Activated CD8-positive, alpha-beta memory T cell treated with anti-CD3 and anti-CD28 coated beads for 1 hour (primary cell): Measurements from ENCODE around the gene UNG.

Source experiments
- DNase-seq, 2 donors: peaks; one replicate each; pipeline ENCODE4 v3.0.0-alpha.2; 2020; ENCODE audit warnings: low read depth in 1 of 2; ENCODE audit errors: extremely low read depth in 1 of 2

The UNG gene

DNA sequence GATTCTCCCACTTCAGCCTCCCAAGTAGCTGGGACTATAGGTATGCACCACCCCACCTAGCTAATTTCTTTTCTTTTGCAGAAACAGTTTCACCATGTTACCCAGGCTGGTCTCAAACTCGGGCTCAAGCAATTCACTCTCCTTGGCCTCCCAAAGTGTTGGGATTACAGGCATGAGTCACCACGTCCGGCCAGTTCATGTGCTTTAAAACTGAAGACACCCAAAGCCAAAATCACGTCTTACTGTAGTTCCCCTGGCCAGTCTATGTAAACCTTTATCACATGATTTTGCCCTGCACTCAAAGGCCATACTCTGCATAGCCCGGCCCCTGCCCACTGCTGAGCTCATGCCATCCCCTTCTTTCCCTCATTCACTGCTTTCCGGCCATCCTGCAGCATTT is 8.6 kb upstream of the UNG start:
- DNase-seq, result no peak

- DNase-seq, result no peak
Measured at GRCh38 chr12:109089683-109090082, 7.7 kb upstream of the UNG start.

DNA sequence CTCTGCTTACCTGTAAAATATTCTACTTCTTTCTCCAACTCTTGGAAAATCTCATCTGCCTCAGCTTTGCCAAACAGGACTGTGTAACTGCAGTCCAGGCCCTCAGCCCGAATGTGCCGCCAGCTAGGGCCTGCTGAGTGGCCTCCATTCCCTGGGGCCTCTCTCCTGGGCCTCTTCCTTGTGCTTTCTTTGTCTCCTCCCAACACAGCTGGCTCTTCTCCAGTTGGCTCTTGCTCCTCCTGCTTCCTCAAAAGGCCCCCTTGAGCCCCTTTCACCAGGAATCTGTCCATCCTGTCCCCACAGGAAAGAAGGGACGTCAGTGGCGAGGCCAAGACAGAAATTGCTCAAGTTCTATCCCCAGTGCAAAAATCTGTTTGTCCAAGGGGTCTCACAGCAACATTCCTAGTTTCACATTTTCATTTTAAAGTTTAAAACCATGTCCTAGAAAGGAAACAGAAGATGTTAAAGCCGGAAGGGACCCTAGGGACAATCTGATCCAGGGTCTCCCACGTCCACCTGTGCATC is 4.8 kb upstream of the UNG start:
- no peak for DNase-seq

- DNase-seq, result peak; percentile 87 to 92
Measured at GRCh38 chr12:109093022-109093918, 4.1 kb upstream of the UNG start, which contains the start of gene ALKBH2. Gene ALKBH2 (minus strand): TSS chr12:109093472. CDS start chr12:109092786, 686 bp downstream.

DNA sequence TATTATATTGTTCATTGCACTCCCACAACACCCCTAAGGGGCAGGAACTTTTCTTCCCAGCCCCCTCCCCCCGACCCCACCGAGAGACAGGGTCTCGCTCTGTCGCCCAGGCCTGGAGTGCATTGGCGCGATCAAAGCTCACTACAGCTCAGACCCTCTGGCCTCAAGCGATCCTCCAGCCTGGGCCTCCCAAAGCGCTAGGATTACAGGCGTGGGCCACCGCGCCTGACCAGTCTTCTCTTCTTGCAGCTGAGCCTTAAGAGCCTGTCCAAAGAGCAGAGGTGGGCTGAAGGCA is 310 bp upstream of the UNG start:
- no peak for DNase-seq

DNA sequence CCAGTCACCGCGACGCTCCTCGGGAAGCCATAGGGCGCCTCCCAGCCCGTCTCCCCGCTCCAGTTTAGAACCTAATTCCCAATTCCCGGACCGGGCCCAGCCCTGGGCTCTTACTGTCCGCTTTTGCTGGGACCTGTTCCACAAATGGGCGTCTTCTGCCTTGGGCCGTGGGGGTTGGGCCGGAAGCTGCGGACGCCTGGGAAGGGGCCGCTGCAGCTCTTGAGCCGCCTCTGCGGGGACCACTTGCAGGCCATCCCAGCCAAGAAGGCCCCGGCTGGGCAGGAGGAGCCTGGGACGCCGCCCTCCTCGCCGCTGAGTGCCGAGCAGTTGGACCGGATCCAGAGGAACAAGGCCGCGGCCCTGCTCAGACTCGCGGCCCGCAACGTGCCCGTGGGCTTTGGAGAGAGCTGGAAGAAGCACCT is 797 bp downstream of the UNG start:
- DNase-seq, result peak in 1 of 2 donors; percentile 17

DNA sequence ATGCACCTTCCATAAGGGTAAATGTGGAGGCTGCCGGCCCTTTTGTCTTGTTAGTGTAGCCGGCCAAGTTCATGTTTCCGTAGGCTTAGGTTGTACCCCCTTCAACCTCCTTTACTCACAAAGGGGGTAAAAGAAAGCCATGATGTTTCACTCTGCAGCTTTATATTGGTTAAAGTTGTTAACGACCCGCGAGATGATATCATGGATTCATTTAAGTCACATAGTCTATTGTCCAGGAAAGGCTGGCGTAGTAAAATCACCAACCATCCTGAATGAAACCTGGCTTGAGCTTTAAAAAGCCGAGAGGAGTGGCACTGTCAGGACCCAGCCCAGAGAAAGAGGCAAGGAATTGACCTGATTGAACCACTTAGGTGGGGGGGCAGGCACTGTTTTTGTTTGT is 1.3 kb downstream of the UNG start:
- no peak for DNase-seq

GRCh38 chr12:109099431-109100020 is 2.1 kb downstream of the UNG start:
- no peak for DNase-seq

DNA sequence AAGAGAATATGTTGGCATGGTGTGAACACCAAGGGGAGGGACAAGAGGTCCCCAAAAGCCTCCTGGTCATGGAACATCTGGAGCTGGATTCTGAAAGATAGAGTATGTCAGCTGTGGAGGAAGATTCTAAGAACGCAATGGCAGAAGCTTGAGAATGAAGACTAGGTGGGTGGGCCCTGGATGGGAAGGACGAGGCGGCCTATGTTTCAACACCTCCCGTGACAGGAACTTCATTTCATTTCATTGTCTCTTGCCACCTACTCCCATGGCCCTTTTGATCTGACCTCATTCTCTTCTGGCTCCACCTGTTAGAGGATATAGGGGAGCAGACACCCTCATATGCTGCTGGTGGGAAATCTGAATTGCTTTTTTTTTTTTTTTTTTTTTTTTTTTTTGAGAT is 3.3 kb downstream of the UNG start:
- DNase-seq, result no peak

DNA sequence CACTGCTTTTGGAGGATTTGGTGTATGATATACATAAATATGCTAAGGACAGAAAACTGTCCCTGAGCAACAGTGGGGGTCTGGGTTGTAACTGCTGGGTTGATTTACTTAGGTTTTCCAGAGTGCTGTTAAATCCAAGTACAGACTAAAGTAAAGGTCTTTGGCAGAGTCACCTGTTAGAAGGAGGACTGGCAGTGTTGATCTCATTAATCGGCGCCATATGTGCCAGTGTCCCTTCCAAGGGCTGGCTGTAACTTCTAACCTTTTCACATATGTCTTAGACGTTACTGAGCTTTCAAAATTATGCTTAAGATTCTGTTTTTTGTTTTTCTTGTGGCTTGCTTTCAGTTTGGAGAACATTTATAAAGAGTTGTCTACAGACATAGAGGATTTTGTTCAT is 5.1 kb downstream of the UNG start:
- no peak for DNase-seq

GRCh38 chr12:109105176-109105575 is 7.8 kb downstream of the UNG start:
- no peak for DNase-seq

DNA sequence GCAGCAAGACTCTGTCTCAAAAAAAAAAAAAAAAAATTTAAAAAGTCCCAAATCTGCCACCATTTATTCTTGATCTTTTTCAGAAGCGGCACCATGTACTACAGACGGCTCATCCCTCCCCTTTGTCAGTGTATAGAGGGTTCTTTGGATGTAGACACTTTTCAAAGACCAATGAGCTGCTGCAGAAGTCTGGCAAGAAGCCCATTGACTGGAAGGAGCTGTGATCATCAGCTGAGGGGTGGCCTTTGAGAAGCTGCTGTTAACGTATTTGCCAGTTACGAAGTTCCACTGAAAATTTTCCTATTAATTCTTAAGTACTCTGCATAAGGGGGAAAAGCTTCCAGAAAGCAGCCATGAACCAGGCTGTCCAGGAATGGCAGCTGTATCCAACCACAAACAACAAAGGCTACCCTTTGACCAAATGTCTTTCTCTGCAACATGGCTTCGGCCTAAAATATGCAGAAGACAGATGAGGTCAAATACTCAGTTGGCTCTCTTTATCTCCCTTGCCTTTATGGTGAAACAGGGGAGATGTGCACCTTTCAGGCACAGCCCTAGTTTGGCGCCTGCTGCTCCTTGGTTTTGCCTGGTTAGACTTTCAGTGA is 12.5 kb downstream of the UNG start:
- no peak for DNase-seq

DNA sequence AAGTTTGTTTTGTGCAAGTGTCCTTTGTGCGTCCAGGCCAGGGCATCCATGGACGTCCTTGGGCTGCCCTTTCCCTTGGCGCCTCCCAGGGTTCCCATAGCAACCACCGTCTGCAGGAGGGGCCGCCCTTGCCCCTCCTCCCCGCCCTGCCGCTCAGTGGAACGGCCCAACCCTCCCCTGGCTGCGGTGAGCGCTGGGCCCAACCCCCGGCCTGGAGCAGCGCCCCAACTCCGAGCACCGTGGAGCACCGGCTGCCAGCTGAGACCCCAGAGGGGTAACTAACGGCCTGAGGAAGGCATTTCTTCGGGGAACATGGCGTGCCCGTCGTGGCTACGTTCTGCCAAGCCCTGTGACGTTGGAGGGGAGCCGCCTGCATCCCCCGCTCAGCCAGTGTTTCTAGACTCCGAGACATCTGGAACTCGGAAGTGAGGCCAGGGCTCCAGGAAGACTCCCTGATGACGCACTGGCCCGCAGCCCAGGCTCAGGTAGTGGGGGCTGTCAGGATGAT is 13.6 kb downstream of the UNG start:
- DNase-seq, result peak in 1 of 2 donors; percentile 33

GRCh38 chr12:109112720-109113465 is 15.5 kb downstream of the UNG start:
- no peak for DNase-seq

GRCh38 chr12:109113661-109114321 is 16.4 kb downstream of the UNG start:
- DNase-seq, result no peak

- no peak for DNase-seq
Measured at GRCh38 chr12:109114644-109115043, 17.2 kb downstream of the UNG start.

- no peak for DNase-seq
Measured at GRCh38 chr12:109115404-109115757, 18.0 kb downstream of the UNG start.

GRCh38 chr12:109115758-109116610 is 18.6 kb downstream of the UNG start, which contains the start of gene ACACB:
Gene ACACB (plus strand): TSS chr12:109116587. CDS start chr12:109139406, 22,819 bp downstream.
- DNase-seq, result no peak

DNA sequence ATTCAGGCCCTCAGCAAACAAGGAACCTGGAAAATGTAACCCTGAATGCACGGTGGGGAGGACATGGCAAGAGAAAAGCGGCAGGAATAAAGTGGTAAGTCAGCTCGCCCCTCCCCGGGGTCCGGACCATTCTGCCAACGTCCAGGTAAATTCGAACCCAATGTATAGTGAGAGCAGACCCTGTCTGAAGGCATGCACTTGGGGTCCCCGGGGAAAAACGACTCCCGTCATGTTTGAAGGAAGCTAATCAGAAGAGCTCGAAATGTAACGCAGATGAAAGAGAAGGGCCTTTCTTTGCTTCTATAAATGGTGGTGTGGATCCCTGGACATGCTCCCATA is 19.2 kb downstream of the UNG start:
- DNase-seq, result no peak

GRCh38 chr12:109120095-109120494 is 22.7 kb downstream of the UNG start:
- no peak for DNase-seq
